ENCODE data around the gene RRP36. TPM values are rescaled to one million over a fixed set of nuclear protein-coding genes. Genes with fewer than 3 reads are reported as not detected.

RRP36 gene
- total and polyA plus RNA-seq, 2 of the 8 experiments (the other 6 are each of a cell fraction or from before 2014, with no cell fraction given) = 33.9 to 92.3 TPM

DNA sequence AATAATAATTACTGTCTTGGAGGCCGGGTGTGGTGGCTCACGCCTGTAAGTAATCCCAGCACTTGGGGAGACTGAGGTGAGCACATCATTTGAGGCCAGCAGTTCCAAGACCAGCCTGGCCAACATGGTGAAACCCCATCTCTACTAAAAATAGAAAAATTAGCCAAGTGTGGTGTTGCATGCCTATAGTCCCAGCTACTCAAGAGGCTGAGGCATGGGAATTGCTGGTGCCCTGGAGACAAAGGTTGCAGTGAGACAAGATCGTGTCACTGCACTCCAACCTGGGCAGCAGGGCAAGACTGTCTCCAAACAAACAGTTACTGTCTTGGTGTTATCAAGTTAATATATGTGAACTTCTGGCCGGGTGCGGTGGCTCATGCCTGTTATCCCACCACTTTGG lies 4.9 kb downstream of the RRP36 start (continued):
- no peak for TF ChIP-seq RFX5 (IDR thresholded peaks at IDR 0.05; ENCODE audit: borderline replicate concordance, low read depth, low read length)
